Activated T-helper 1 cell treated with anti-CD3 and anti-CD28 coated beads, Interleukin-12 subunit alpha, Interleukin-12 subunit beta, Interleukin-2, Interleukin-4 antibody, amounts not matched to agents 30 ng/mL and 10 ng/mL and 1 ng/mL, durations not matched to agents 14 hours and 24 hours and 36 hours (primary cell): ENCODE data around the gene BIRC5. TPM values are rescaled to one million over a fixed set of nuclear protein-coding genes. Genes with fewer than 3 reads are reported as not detected.
"Not testable (repeated sequence)": the region's sequence is repeated elsewhere in the genome, so short reads cannot be mapped to it uniquely, and the experiment has no call there.

Experiments
- DNase-seq: peaks from one replicate; pipeline ENCODE4 v3.0.0; 2021; ENCODE audit warnings: low spot score
- H3K27ac Mint-ChIP-seq: one replicate; pipeline ENCODE4 v1.8.0; 2021; ENCODE audit warnings: mild to moderate bottlenecking, mixed read lengths
- H3K27me3 Mint-ChIP-seq: one replicate; pipeline ENCODE4 v1.8.0; 2022; ENCODE audit warnings: mild to moderate bottlenecking, moderate library complexity, mixed read lengths; ENCODE audit not compliant: insufficient read depth
- H3K36me3 Mint-ChIP-seq: one replicate; pipeline ENCODE4 v1.8.0; 2021; ENCODE audit warnings: low read depth, mixed read lengths
- H3K4me1 Mint-ChIP-seq: one replicate; pipeline ENCODE4 v1.8.0; 2021; ENCODE audit warnings: low read depth, mixed read lengths
- H3K4me3 Mint-ChIP-seq: one replicate; pipeline ENCODE4 v1.8.0; 2021; ENCODE audit warnings: mild to moderate bottlenecking, moderate library complexity, mixed read lengths
- H3K9me3 Mint-ChIP-seq: one replicate; pipeline ENCODE4 v1.8.0; 2021; ENCODE audit warnings: mixed read lengths
- intact Hi-C: fragments of 100-400 bp; cut with micrococcal nuclease; formaldehyde crosslinking; loops from one replicate; pipeline ENCODE4 v1.15.1; 2024
- total RNA-seq: library from RNA; stranded (reverse); gene quantifications from 2 replicates; pipeline ENCODE4 v1.2.3, GENCODE V29; 2022

Gene BIRC5
- total RNA-seq, 1 donor from 2014 or later: 39.6 TPM

DNA sequence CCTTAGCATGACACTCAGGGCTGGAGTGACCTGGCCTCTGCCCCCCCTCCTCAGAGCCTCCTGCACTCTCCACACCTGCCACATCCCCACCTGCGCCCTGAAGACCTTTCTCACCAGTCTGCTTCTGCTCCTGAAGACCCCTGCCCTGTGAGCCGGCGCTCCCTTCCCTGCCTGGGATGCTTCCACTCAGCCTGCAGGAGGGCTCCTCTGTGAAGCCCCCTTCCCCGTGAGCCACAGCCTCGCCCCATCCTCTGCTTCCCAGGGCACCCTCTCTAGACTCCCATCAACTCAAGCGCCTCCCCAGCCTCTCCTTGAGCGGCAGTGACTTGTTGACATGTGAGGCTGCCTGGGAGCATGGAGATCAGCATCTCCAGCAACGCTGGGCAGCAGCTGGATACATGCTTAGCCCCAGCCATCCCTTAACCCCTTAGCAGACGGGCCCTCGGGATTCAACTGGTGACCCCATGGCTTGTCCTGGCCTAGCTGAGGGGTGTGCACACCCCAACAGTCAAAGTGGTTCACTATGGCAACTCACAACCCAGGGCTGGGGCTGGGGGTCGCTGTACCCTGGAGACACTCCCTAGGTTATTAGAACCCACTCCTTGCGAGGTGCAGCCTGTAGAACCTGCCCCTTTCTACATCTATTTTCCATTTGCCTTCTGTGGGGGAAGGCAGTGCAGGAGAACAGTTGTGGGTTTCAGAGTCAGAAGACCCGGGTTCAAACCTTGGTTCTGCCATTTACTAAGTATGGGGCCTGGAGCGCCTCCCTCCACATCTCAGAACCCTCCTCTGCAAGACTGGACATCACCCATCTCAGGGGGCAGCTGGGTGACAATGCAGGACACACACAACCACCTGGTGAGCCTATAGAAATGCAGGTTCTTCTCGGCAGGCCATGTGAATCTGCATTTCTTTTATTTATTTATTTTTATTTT is 38.9 kb downstream of the BIRC5 start:
- peak overlapping the region; percentile 81 for H3K4me3 Mint-ChIP-seq
- DNase-seq: no peak
- peak overlapping the region; percentile 84 for H3K27ac Mint-ChIP-seq
- H3K4me1 Mint-ChIP-seq: peaks cover 64% of the 10 kb centered on the region
- H3K27me3 Mint-ChIP-seq: no peaks in the 10 kb centered on the region
- H3K36me3 Mint-ChIP-seq: peaks cover 2% of the 10 kb centered on the region
- no peaks in the 10 kb centered on the region for H3K9me3 Mint-ChIP-seq
- intact Hi-C loops: loop anchor here (5.0 kb wide), 2 partner anchors 121 to 296 kb away; partner anchors contain the start of genes TMC8 and TNRC6C

GRCh38 chr17:78253636-78253945 is 39.5 kb downstream of the BIRC5 start:
- not testable (repeated sequence) for H3K9me3 Mint-ChIP-seq, DNase-seq, H3K27me3 Mint-ChIP-seq, H3K36me3 Mint-ChIP-seq
- Mint-ChIP-seq H3K4me3 (peak overlapping the region; percentile 75), H3K4me1 (peaks cover 67% of the 10 kb centered on the region), H3K27ac (peak overlapping the region; percentile 79)
- intact Hi-C loops: loop anchor here (5.0 kb wide), 2 partner anchors 121 to 296 kb away; partner anchors contain the start of genes TMC8 and TNRC6C

- peak; percentile 77 for DNase-seq
- H3K9me3 Mint-ChIP-seq: no peaks in the 10 kb centered on the region
- H3K27ac Mint-ChIP-seq: peak overlapping the region; percentile 92
- peak overlapping the region; percentile 75 for H3K4me3 Mint-ChIP-seq
- H3K27me3 Mint-ChIP-seq: no peaks in the 10 kb centered on the region
- peaks cover 67% of the 10 kb centered on the region for H3K4me1 Mint-ChIP-seq
- H3K36me3 Mint-ChIP-seq: peaks cover 2% of the 10 kb centered on the region
- intact Hi-C loops: loop anchor here (1.0 to 5.0 kb wide), 4 partner anchors 40 to 297 kb away; partner anchors contain the start of genes BIRC5, SOCS3, TMC8 and TNRC6C
These were observed 40.1 kb downstream of the BIRC5 start for GRCh38 chr17:78253946-78254672.

DNA sequence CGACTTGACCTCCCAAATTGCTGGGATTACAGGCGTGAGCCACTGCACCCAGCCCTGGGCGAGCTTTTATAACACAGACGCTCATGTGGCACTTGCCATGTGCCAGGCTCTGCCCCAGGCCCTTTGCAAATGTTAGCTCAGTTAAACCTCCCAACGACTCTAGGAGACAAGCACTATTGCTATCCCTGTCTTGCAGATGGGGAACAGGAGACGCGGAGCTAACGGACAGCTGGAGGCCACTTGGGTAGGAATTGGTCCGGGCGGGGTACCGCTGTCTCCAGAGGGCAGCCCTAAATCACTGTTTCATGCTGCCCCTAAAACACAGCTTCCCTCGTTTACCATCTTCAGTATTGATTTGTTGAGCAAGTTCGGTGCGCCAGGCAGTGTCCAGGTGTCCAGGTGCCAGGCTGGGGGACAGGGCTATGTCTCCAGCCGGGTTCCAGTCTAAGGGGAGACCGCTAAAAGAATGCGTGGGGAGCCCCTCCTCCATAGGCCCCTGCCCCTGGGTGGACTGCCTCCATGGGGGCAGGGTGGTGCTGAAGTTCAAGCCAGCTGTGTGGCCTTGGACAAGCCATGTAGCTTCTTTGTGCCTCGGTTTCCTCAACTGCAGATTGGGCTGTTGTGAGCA is 41.1 kb downstream of the BIRC5 start:
- no peaks in the 10 kb centered on the region for H3K9me3 Mint-ChIP-seq
- peak overlapping the region; percentile 65 for H3K4me3 Mint-ChIP-seq
- intact Hi-C loops: loop anchor here (5.0 kb wide), 1 partner anchor 752 kb away; the partner anchor contains the start of gene CANT1
- H3K4me1 Mint-ChIP-seq: peaks cover 78% of the 10 kb centered on the region
- no peaks in the 10 kb centered on the region for H3K27me3 Mint-ChIP-seq
- peak overlapping the region; percentile 80 for H3K27ac Mint-ChIP-seq
- peaks cover 2% of the 10 kb centered on the region for H3K36me3 Mint-ChIP-seq
- DNase-seq: no peak

DNA sequence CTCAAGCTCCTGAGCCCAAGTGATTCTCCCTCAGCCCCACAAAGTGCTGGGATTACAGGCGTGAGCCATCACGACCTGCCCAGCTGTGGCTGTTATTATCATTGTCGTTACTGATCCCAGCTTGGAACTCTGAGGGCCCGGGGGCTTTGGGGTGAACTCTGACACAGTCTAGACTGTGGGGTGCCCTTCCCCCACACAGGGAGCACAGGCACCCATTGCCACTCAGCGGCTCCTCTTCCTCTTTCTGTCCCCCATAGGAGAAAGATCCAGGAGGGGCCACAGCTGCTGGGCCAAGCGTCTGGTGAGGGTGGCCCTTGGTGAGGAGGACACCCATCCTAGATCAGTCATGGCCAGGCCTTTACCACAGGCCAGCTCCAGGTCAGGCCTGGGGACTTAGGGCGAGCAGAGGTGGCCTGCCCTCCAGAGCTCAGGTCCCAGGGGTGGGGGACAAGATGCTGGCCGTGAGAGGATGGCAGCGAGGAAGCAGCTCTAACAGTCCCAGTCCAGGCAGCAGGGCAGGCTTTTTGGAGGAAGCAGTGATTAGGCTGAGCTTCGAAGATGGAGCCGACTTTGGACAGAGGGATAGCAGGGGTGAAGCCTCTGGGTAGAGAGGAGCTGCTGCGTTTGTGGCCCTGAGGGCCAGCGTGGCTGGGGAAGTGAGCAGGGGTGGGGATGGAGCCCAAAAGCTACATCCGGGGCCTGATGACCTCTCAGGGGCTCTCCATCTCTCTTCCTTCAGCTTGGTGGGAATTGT is 42.1 kb downstream of the BIRC5 start:
- Mint-ChIP-seq H3K27ac (peak overlapping the region; percentile 80), H3K36me3 (peaks cover 2% of the 10 kb centered on the region)

DNA sequence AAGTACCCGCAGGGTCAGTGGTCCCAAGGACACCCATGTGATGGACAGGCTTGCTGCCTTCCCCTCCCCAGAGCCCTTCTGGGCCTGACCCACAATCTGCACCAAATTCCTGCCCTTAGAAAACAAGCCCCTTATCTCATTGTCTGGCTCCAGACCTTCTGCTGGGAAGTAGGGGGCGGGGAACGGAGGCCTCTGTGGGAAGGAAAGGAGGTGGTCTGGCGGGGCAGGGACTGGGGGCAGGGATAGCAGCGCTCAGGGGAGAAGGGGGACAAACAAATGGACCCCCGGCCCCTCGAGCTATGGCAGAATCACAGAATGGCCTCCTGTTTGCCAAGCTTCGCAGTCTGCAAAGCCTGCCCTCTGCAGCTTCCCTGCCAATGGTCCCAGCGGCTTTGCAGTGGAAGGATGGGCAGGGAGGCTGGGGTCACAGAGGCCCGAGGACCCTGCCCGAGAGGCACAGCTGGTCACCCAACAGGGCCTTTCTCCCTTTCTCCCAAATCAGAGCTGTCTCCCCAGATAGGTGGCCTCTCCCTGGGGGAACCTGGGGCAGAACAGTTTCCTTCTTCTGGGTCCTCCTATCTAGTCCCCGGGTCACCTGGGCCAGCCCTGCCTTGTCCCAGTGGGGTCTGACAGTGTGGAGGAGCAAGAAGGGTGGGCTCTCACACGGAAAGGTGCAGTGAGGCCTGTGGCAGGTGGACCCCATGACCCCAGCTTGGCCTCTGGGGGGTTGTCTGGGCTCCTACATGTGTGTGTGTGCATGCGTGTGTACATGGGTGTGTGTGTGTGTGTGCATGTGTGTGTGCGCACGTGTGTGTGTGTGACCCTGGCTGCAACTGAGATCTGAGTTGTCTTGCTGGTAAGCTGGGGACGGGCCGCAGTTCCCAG is 42.9 kb downstream of the BIRC5 start:
- Mint-ChIP-seq H3K9me3 (no peaks in the 10 kb centered on the region), H3K27me3 (no peaks in the 10 kb centered on the region), H3K27ac (peak overlapping the region; percentile 95), H3K4me3 (peak overlapping the region; percentile 80), H3K4me1 (peaks cover 74% of the 10 kb centered on the region), H3K36me3 (peaks cover 2% of the 10 kb centered on the region)
- no peak for DNase-seq
- intact Hi-C loops: loop anchor here (5.0 kb wide), 1 partner anchor 750 kb away; the partner anchor contains the start of gene CANT1

More for the DNA sequence above, 42.1 kb downstream of the BIRC5 start:
- DNase-seq: no peak
- Mint-ChIP-seq H3K9me3 (no peaks in the 10 kb centered on the region), H3K27me3 (no peaks in the 10 kb centered on the region), H3K4me1 (peaks cover 77% of the 10 kb centered on the region), H3K4me3 (peak overlapping the region; percentile 65)
- intact Hi-C loops: loop anchor here (5.0 kb wide), 1 partner anchor 751 kb away; the partner anchor contains the start of gene CANT1

- intact Hi-C loops: loop anchor here (2.0 to 5.0 kb wide), 2 partner anchors 15 to 749 kb away; partner anchors contain the start of gene CANT1
- DNase-seq: peak; percentile 48
- no peaks in the 10 kb centered on the region for H3K9me3 Mint-ChIP-seq
- peaks cover 74% of the 10 kb centered on the region for H3K4me1 Mint-ChIP-seq
- peaks cover 2% of the 10 kb centered on the region for H3K36me3 Mint-ChIP-seq
- H3K27ac Mint-ChIP-seq: peak overlapping the region; percentile 95
- H3K4me3 Mint-ChIP-seq: peak overlapping the region; percentile 80
- no peaks in the 10 kb centered on the region for H3K27me3 Mint-ChIP-seq
These were observed 43.8 kb downstream of the BIRC5 start for GRCh38 chr17:78257810-78258322.

DNA sequence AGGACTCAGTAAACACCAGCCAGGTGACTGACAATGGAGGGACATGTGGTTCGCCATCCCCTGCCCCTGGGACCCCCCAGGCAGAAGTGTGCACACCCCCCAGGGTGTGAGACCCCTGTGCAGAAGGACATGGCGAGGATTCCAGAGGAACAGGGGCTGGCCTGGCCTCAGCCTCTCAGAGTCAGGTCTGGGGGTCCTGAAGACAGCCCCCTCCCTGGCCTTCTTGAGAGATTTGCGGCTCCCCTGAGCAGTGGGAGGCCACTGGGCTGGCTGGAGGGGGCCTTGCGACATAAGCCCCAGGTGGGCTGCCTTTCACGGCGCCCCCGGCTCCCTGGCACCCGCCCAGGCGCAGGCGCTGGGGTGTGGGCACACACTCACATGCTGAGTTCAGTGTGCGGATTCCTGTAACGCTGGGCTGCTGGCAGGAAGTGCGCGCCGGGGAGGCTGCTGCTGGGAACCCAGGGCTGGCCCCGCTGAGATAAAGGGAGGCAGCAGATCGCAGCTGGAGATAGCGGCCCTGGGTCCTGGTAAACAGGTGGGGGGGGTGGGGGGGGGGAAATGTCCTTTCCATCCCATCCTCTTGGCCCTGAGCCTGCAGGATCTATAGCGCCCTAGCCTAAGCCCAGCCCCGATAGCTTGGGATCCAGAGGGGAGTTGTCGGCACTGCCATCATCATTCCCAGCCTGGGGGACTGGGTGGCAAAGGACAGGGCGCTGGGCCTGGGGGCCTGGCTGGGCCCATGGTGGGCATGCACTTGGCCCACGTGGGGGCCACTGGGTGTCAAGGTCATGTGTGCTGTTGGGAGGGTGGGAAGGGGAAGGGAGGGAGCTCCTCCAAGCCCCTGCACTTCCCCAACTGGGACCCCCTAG is 44.5 kb downstream of the BIRC5 start:
- Mint-ChIP-seq H3K4me1 (peaks cover 75% of the 10 kb centered on the region), H3K36me3 (peaks cover 2% of the 10 kb centered on the region), H3K9me3 (no peaks in the 10 kb centered on the region), H3K4me3 (peak overlapping the region; percentile 80), H3K27me3 (no peaks in the 10 kb centered on the region), H3K27ac (peak overlapping the region; percentile 95)
- DNase-seq: peak; percentile 76
- intact Hi-C loops: loop anchor here (2.0 to 5.0 kb wide), 2 partner anchors 14 to 749 kb away; partner anchors contain the start of gene CANT1

GRCh38 chr17:78259192-78259554 is 45.1 kb downstream of the BIRC5 start:
- Mint-ChIP-seq H3K27ac (peak overlapping the region; percentile 34), H3K4me1 (peaks cover 78% of the 10 kb centered on the region), H3K36me3 (peaks cover 2% of the 10 kb centered on the region), H3K4me3 (peak overlapping the region; percentile 73), H3K9me3 (no peaks in the 10 kb centered on the region), H3K27me3 (no peaks in the 10 kb centered on the region)
- intact Hi-C loops: loop anchor here (2.0 to 5.0 kb wide), 2 partner anchors 14 to 748 kb away; partner anchors contain the start of gene CANT1
- no peak for DNase-seq

DNA sequence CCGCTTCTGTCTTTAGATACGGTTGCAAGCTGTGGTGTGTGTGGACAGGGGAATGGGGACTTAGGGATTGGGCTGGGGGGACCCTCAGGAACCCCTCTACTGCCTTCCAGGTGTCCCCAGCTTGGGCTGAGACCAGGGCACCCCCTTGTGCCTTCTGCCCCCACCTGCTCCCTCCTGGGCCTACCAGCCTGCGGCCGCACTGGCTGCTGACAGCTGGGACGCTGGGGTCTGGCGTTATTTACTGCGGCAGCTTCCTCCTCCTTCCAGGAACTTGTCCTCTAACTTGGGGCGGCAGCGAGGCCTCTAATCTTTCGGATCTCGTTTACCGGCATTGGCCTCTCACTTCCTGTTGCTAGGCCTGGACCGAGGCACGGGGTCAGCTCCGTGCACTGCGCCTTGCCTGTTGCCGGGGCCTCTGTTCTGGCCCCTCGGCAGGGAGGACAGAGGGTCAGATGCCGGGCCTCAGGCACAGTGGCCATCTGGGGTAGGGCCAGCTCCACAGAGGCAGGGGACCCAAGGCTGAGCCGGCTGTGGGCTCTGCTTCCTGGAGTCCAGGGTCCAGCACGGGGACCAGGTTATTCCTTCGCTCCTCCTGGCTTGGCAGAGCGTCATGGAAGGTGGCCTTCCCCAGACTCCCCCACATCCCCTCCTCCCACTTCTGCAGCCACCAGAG is 49.1 kb downstream of the BIRC5 start:
- H3K4me3 Mint-ChIP-seq: peak overlapping the region; percentile 46
- no peaks in the 10 kb centered on the region for H3K27me3 Mint-ChIP-seq

More for the DNA sequence above, 49.1 kb downstream of the BIRC5 start:
- H3K27ac Mint-ChIP-seq: peak overlapping the region; percentile 94
- no peaks in the 10 kb centered on the region for H3K9me3 Mint-ChIP-seq
- peaks cover 46% of the 10 kb centered on the region for H3K4me1 Mint-ChIP-seq
- DNase-seq: peak; percentile 44
- H3K36me3 Mint-ChIP-seq: no peaks in the 10 kb centered on the region
- intact Hi-C loops: no loop called here
